Mucosa of descending colon (tissue), 3 donors: ENCODE measurements around the gene CREB5. TPM values are rescaled to one million over a fixed set of nuclear protein-coding genes. Genes with fewer than 3 reads are reported as not detected.
"Not testable (repeated sequence)": the region's sequence is repeated elsewhere in the genome, so short reads cannot be mapped to it uniquely, and the experiment has no call there.

Experiments used
- ATAC-seq: fragments of 200-7000 bp; cut with Tn5 transposase; one replicate; pipeline ENCODE4 v1.9.1; 2020; ENCODE audit warnings: mild to moderate bottlenecking, moderate library complexity
- DNase-seq, 3 donors: peaks; one replicate each; pipeline ENCODE4 v3.0.0-alpha.2; 2020
- H3K36me3 ChIP-seq: fragments of 200-600 bp; one replicate; pipeline ENCODE4 v1.8.0; 2021; ENCODE audit warnings: low read depth, mild to moderate bottlenecking
- H3K4me1 ChIP-seq: fragments of 200-600 bp; one replicate; pipeline ENCODE4 v1.8.0; 2021; ENCODE audit warnings: low read depth, mild to moderate bottlenecking
- H3K4me3 ChIP-seq: fragments of 200-600 bp; one replicate; pipeline ENCODE4 v1.8.0; 2021; ENCODE audit warnings: mild to moderate bottlenecking
- H3K9me3 ChIP-seq: fragments of 200-600 bp; one replicate; pipeline ENCODE4 v1.8.0; 2021; ENCODE audit warnings: mild to moderate bottlenecking
- CTCF ChIP-seq: fragments of 200-600 bp; IDR thresholded peaks from one replicate; pipeline ENCODE4 v1.8.0; 2022; ENCODE audit warnings: antibody characterized with exemption, mild to moderate bottlenecking
- intact Hi-C, 2 donors: fragments of 100-400 bp; cut with DNase I in 1 of 2; cut with micrococcal nuclease in 1 of 2; formaldehyde crosslinking; loops; one replicate each; pipeline versions ENCODE4 v1.11.0 to v1.11.1; 2022; cut with DNase I, micrococcal nuclease
- total RNA-seq, 3 donors: library from RNA; stranded (reverse); fragmentation: NEBNext Ultra II Directional in 2 of 3; extraction: Animal tissue kit (Norgen Biotek cat#: 25700) in 2 of 3; gene quantifications; one replicate each; pipeline versions ENCODE4 v1.2.1 to v1.2.4, GENCODE V29; 2021 to 2023
- donor health status: DM: no; HTN: no; CAD: no; lungs with moderate emphysema.
- donor health status: DM: no; HTN: no; CAD: no.
- donor health status: DM: no; HTN: yes; CAD: no.

Gene CREB5
- total RNA-seq, 3 donors from 2014 or later: 0.61 to 5.4 (median 1.9) TPM

GRCh38 chr7:28546067-28546466 is 133.7 kb downstream of the CREB5 start:
- TF ChIP-seq CTCF: no peak
- Histone ChIP-seq H3K4me1 (no peaks in the 10 kb centered on the region), H3K36me3 (no peaks in the 10 kb centered on the region), H3K4me3 (no peak overlapping the region), H3K9me3 (peaks cover 8% of the 10 kb centered on the region)
- no peak for ATAC-seq
- intact Hi-C loops: no loop called here
- no peak for DNase-seq

- DNase-seq (no peak), ATAC-seq (no peak)
- Histone ChIP-seq H3K9me3 (peaks cover 8% of the 10 kb centered on the region), H3K4me3 (no peak overlapping the region), H3K4me1 (no peaks in the 10 kb centered on the region), H3K36me3 (no peaks in the 10 kb centered on the region)
- TF ChIP-seq CTCF: no peak
- intact Hi-C loops: no loop called here
These were observed 134.8 kb downstream of the CREB5 start for GRCh38 chr7:28547115-28547514.

GRCh38 chr7:28548416-28548815 is 136.1 kb downstream of the CREB5 start:
- no peak for ATAC-seq
- intact Hi-C loops: no loop called here
- TF ChIP-seq CTCF: no peak
- H3K4me1 ChIP-seq: no peaks in the 10 kb centered on the region
- H3K4me3 ChIP-seq: no peak overlapping the region
- H3K9me3 ChIP-seq: peaks cover 8% of the 10 kb centered on the region
- no peak for DNase-seq
- H3K36me3 ChIP-seq: no peaks in the 10 kb centered on the region

GRCh38 chr7:28549998-28550397 is 137.7 kb downstream of the CREB5 start:
- no peak for ATAC-seq
- Histone ChIP-seq H3K4me1 (no peaks in the 10 kb centered on the region), H3K36me3 (no peaks in the 10 kb centered on the region), H3K4me3 (no peak overlapping the region), H3K9me3 (peaks cover 8% of the 10 kb centered on the region)
- no peak for TF ChIP-seq CTCF
- intact Hi-C loops: no loop called here
- no peak for DNase-seq

GRCh38 chr7:28550580-28551186 is 138.4 kb downstream of the CREB5 start:
- Histone ChIP-seq H3K9me3 (peaks cover 8% of the 10 kb centered on the region), H3K4me1 (no peaks in the 10 kb centered on the region), H3K4me3 (no peak overlapping the region), H3K36me3 (no peaks in the 10 kb centered on the region)
- intact Hi-C loops: no loop called here
- TF ChIP-seq CTCF: no peak
- DNase-seq (no peak), ATAC-seq (no peak)

- H3K9me3 ChIP-seq: peaks cover 8% of the 10 kb centered on the region
- TF ChIP-seq CTCF: no peak
- DNase-seq (no peak), ATAC-seq (no peak)
- no peaks in the 10 kb centered on the region for H3K4me1 ChIP-seq
- intact Hi-C loops: no loop called here
- H3K4me3 ChIP-seq: no peak overlapping the region
- H3K36me3 ChIP-seq: no peaks in the 10 kb centered on the region
These were observed 139.0 kb downstream of the CREB5 start for GRCh38 chr7:28551331-28551730.

- ATAC-seq, intact Hi-C loops, H3K4me3 ChIP-seq, H3K36me3 ChIP-seq, DNase-seq, H3K4me1 ChIP-seq, H3K9me3 ChIP-seq: not testable (repeated sequence)
These were observed 139.4 kb downstream of the CREB5 start for GRCh38 chr7:28551766-28552165.
